ENCODE results near the gene CDK5RAP1. TPM values are rescaled to one million over a fixed set of nuclear protein-coding genes. Genes with fewer than 3 reads are reported as not detected.
"Not testable (repeated sequence)": the region's sequence is repeated elsewhere in the genome, so short reads cannot be mapped to it uniquely, and the experiment has no call there.

CDK5RAP1 gene
- total RNA-seq, 4 donors from 2014 or later = 26.6 to 41.8 (median 37.8) TPM

- WGBS, 2 donors = 73 to 80% methylated on average over 9 of the region's 9 CpGs
- H3K27me3 ChIP-seq = no peaks in the 10 kb centered on the region
- no peak overlapping the region for H3K4me3 ChIP-seq (replicated peaks in 1 of 3)
- no peaks in the 10 kb centered on the region for H3K4me1 ChIP-seq
- H3K9me3 ChIP-seq = no peaks in the 10 kb centered on the region
- intact Hi-C loops (cut with DNase I) = no loop called here
- H3K36me3 ChIP-seq = peaks cover 17 to 42% of the 10 kb centered on the region in 2 donors
- DNase-seq = no peak
- H3K27ac ChIP-seq = no peak overlapping the region
- no peak for TF ChIP-seq POLR2A (IDR thresholded peaks at IDR 0.05)
- no peak for TF ChIP-seq CTCF (IDR thresholded peaks at IDR 0.05)
These were observed 9.4 kb downstream of the CDK5RAP1 start for GRCh38 chr20:33391722-33392415.

GRCh38 chr20:33389326-33389725 is 12.0 kb downstream of the CDK5RAP1 start:
- H3K4me3 ChIP-seq (replicated peaks in 1 of 3); intact Hi-C loops (cut with DNase I); H3K4me1 ChIP-seq; H3K27me3 ChIP-seq; H3K9me3 ChIP-seq; H3K27ac ChIP-seq; DNase-seq: not testable (repeated sequence)
- 94 to 99% methylated on average over 11 to 22 of the region's 36 CpGs for WGBS, 2 donors
- peaks cover 28 to 55% of the 10 kb centered on the region in 2 donors for H3K36me3 ChIP-seq

- no peak for DNase-seq
- no peak for TF ChIP-seq CTCF (IDR thresholded peaks at IDR 0.05)
- TF ChIP-seq POLR2A (IDR thresholded peaks at IDR 0.05) = no peak
- WGBS, 2 donors = 93 to 97% methylated on average over 3 of the region's 3 CpGs
- no peaks in the 10 kb centered on the region for H3K4me1 ChIP-seq
- H3K27me3 ChIP-seq = no peaks in the 10 kb centered on the region
- peaks cover 28 to 55% of the 10 kb centered on the region in 2 donors for H3K36me3 ChIP-seq
- intact Hi-C loops (cut with DNase I) = no loop called here
- no peak overlapping the region for H3K27ac ChIP-seq
- H3K9me3 ChIP-seq = no peaks in the 10 kb centered on the region
- H3K4me3 ChIP-seq (replicated peaks in 1 of 3) = no peak overlapping the region
These were observed 13.1 kb downstream of the CDK5RAP1 start for GRCh38 chr20:33388268-33388667.

GRCh38 chr20:33387177-33387576 is 14.1 kb downstream of the CDK5RAP1 start:
- WGBS, 2 donors = 79 to 93% methylated on average over 7 of the region's 7 CpGs
- Histone ChIP-seq H3K36me3 (peaks cover 28 to 62% of the 10 kb centered on the region in 2 donors), H3K27me3 (no peaks in the 10 kb centered on the region), H3K4me1 (no peaks in the 10 kb centered on the region), H3K27ac (no peak overlapping the region), H3K4me3 (replicated peaks in 1 of 3) (no peak overlapping the region), H3K9me3 (no peaks in the 10 kb centered on the region)
- intact Hi-C loops (cut with DNase I) = no loop called here
- TF ChIP-seq POLR2A (IDR thresholded peaks at IDR 0.05) (no peak), CTCF (IDR thresholded peaks at IDR 0.05) (no peak)
- no peak for DNase-seq

- H3K9me3 ChIP-seq = no peaks in the 10 kb centered on the region
- WGBS, 2 donors = 95 to 100% methylated on average over 1 of the region's 1 CpG
- no peak for DNase-seq
- H3K4me3 ChIP-seq (replicated peaks in 1 of 3) = no peak overlapping the region
- peaks cover 29 to 62% of the 10 kb centered on the region in 2 donors for H3K36me3 ChIP-seq
- TF ChIP-seq CTCF (IDR thresholded peaks at IDR 0.05) (no peak), POLR2A (IDR thresholded peaks at IDR 0.05) (no peak)
- H3K27me3 ChIP-seq = no peaks in the 10 kb centered on the region
- H3K27ac ChIP-seq = no peak overlapping the region
- intact Hi-C loops (cut with DNase I) = no loop called here
- H3K4me1 ChIP-seq = no peaks in the 10 kb centered on the region
These were observed 14.6 kb downstream of the CDK5RAP1 start for GRCh38 chr20:33386673-33387072.

Measured in thyroid gland (tissue), 4 donors.